ENCODE measurements around the gene PEPD.

- TF ChIP-seq CTCF (IDR thresholded peaks at IDR 0.05) (no peak), POLR2A (IDR thresholded peaks at IDR 0.05) (no peak)
Observed at GRCh38 chr19:33499671-33500506, 21.7 kb downstream of the PEPD start.
